HEK293T (cell line): ENCODE measurements around the gene GFER.

Experiments used
- CTCF ChIA-PET: fragments of 350-600 bp; formaldehyde crosslinking; extraction: SDS; loops from one replicate; lab custom pipeline; 2021; ENCODE audit warnings: antibody characterized with exemption, inconsistent platforms; lab: Yijun Ruan, JAX
- POLR2A ChIA-PET: fragments of 350-600 bp; formaldehyde crosslinking; extraction: SDS; loops from one replicate; lab custom pipeline; 2020; ENCODE audit warnings: antibody characterized with exemption, inconsistent platforms; lab: Yijun Ruan, JAX
- DNase-seq: peaks from one replicate; pipeline ENCODE4 v3.0.0; 2012; ENCODE audit warnings: mixed read lengths; ENCODE audit errors: extremely low spot score
- ARNT ChIP-seq: fragments of 450-650 bp; IDR thresholded peaks from 2 replicates; pipeline ENCODE4 v1.6.1; 2017; ENCODE audit warnings: mild to moderate bottlenecking
- BHLHE40 ChIP-seq: fragments of 450-650 bp; IDR thresholded peaks from 2 replicates; pipeline ENCODE4 v1.6.1; 2016; ENCODE audit warnings: mild to moderate bottlenecking, moderate library complexity, borderline replicate concordance
- CTBP1 ChIP-seq: fragments of 450-650 bp; IDR thresholded peaks from 2 replicates; pipeline ENCODE4 v1.6.1; 2016; ENCODE audit warnings: borderline replicate concordance
- ELF4 ChIP-seq: fragments of 450-650 bp; IDR thresholded peaks from 2 replicates; pipeline ENCODE4 v1.6.1; 2017; ENCODE audit warnings: antibody characterized with exemption
- FOXA1 ChIP-seq: fragments of 450-650 bp; IDR thresholded peaks from 2 replicates; pipeline ENCODE4 v1.6.1; 2016; ENCODE audit warnings: mild to moderate bottlenecking
- FOXK2 ChIP-seq: fragments of 450-650 bp; IDR thresholded peaks from 2 replicates; pipeline ENCODE4 v1.6.1; 2016; ENCODE audit warnings: mild to moderate bottlenecking
- FOXM1 ChIP-seq: fragments of 450-650 bp; IDR thresholded peaks from 2 replicates; pipeline ENCODE4 v1.6.1; 2017; ENCODE audit warnings: mild to moderate bottlenecking, borderline replicate concordance
- HDGF ChIP-seq: fragments of 450-650 bp; IDR thresholded peaks from 2 replicates; pipeline ENCODE4 v1.6.1; 2017; ENCODE audit warnings: antibody characterized with exemption, borderline replicate concordance
- L3MBTL2 ChIP-seq: fragments of 450-650 bp; conservative IDR thresholded peaks from 2 replicates; pipeline ENCODE4 v1.6.1; 2016; ENCODE audit warnings: mild to moderate bottlenecking
- LEF1 ChIP-seq: fragments of 450-650 bp; IDR thresholded peaks from 2 replicates; pipeline ENCODE4 v1.6.1; 2017; ENCODE audit warnings: mild to moderate bottlenecking, borderline replicate concordance
- NFRKB ChIP-seq: fragments of 450-650 bp; IDR thresholded peaks from 2 replicates; pipeline ENCODE4 v1.6.1; 2016; ENCODE audit warnings: mild to moderate bottlenecking, moderate library complexity
- SP1 ChIP-seq: fragments of 450-650 bp; IDR thresholded peaks from 2 replicates; pipeline ENCODE4 v1.6.1; 2017
- SUZ12 ChIP-seq: fragments of 450-650 bp; IDR thresholded peaks from 2 replicates; pipeline ENCODE4 v1.6.1; 2016; ENCODE audit warnings: mild to moderate bottlenecking
- TARDBP ChIP-seq: fragments of 450-650 bp; IDR thresholded peaks from 2 replicates; pipeline ENCODE4 v1.6.1; 2016
- ZNF384 ChIP-seq: fragments of 450-650 bp; IDR thresholded peaks from 2 replicates; pipeline ENCODE4 v1.6.1; 2016
- TF ChIP-seq, protein P1 (sequence below): fragments of 450-650 bp; IDR thresholded peaks from 2 replicates; pipeline ENCODE4 v1.6.1; 2016

The GFER gene

GRCh38 chr16:2015117-2015946 is 31.3 kb downstream of the GFER start:
- no peak for DNase-seq
- ChIA-PET CTCF (no interaction called here), POLR2A (interaction anchor here (0.8 to 1.8 kb wide), 6 partner anchors 10 to 140 kb away, joined by 3 to 7 read pairs (median 5); partner anchors contain the start of genes RPS2 and TRAF7)
- TF ChIP-seq HDGF (0 out of 2 replicates have a peak, but pooled peaks have one; percentile 64), FOXK2 (no peak), ARNT (no peak)

DNA sequence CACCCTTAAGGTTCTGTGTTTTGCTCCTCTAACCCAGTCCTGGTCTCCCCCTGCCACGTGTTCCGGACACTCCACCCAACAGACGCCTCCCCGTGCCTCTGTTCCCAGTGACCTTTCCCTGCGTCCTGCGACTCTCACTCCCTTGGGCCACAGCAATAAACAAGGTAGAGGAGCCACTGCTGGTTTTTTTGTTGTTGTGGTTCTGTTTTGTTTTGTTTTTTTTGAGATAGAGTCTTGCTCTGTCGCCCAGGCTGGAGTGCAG is 31.9 kb downstream of the GFER start:
- POLR2A ChIA-PET = interaction anchor here (0.6 to 1.4 kb wide), 8 partner anchors 8 to 139 kb away, joined by 3 to 9 read pairs (median 4); partner anchors contain the start of genes RPS2 and TRAF7
- no peak for TF ChIP-seq ARNT
- TF ChIP-seq FOXM1 = no peak
- TF ChIP-seq FOXA1 = no peak
- TF ChIP-seq NFRKB = no peak
- no peak for TF ChIP-seq CTBP1
- TF ChIP-seq FOXK2 = no peak
- no peak for TF ChIP-seq BHLHE40
- TF ChIP-seq LEF1 = no peak
- TF ChIP-seq, protein P1, sequence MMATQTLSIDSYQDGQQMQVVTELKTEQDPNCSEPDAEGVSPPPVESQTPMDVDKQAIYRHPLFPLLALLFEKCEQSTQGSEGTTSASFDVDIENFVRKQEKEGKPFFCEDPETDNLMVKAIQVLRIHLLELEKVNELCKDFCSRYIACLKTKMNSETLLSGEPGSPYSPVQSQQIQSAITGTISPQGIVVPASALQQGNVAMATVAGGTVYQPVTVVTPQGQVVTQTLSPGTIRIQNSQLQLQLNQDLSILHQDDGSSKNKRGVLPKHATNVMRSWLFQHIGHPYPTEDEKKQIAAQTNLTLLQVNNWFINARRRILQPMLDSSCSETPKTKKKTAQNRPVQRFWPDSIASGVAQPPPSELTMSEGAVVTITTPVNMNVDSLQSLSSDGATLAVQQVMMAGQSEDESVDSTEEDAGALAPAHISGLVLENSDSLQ = no peak
- TF ChIP-seq ZNF384 = no peak
- no peak for TF ChIP-seq L3MBTL2
- TF ChIP-seq ELF4 = no peak
- no peak for TF ChIP-seq SP1
- DNase-seq = no peak
- CTCF ChIA-PET = interaction anchor here (0.6 to 1.3 kb wide), 8 partner anchors 12 to 135 kb away, joined by 3 to 8 read pairs (median 4); partner anchors contain the start of genes NTHL1 and TSC2

- no peak for TF ChIP-seq CTBP1
- ChIA-PET POLR2A (interaction anchor here (0.6 to 1.4 kb wide), 5 partner anchors 8 to 139 kb away, joined by 3 to 9 read pairs (median 3); partner anchors contain the start of genes RPS2 and TRAF7), CTCF (interaction anchor here (0.6 to 1.3 kb wide), 10 partner anchors 12 to 134 kb away, joined by 3 to 8 read pairs (median 3); partner anchors contain the start of genes NTHL1 and TSC2)
- DNase-seq = no peak
These were observed 32.5 kb downstream of the GFER start for GRCh38 chr16:2016407-2016922.

DNA sequence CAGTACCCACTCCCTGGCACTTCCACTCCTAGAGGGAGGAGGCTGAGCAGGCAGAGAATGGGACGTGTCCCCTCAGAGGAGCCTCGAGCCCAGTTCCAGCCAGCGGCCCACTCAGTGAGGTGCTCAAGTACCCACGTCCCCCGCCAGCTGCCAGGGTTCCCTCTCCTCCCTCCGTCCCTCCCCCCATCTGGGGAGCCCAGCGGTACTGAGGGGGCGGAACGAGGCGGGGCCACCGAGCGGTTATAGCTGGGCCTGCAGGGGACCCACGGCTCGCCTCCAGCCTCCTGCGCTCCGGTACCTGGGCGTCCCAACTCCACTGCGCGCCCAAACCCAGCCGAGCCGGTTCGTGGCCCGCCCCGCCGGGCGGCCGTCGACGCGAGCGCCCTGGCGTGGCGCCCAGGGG is 35.5 kb downstream of the GFER start, which contains the start of gene NPW:
NPW (plus strand) TSS at position 268 of the 403 bp plus-strand sequence.
- ChIA-PET POLR2A (interaction anchor here (1.4 to 1.9 kb wide), 2 partner anchors 10 to 136 kb away, joined by 3 to 5 read pairs; partner anchors contain the start of gene TRAF7), CTCF (no interaction called here)
- no peak for DNase-seq
- TF ChIP-seq HDGF (no peak), FOXK2 (no peak), NFRKB (no peak), ARNT (no peak), SUZ12 (no peak), SP1 (no peak), LEF1 (no peak), BHLHE40 (no peak), FOXA1 (no peak), ELF4 (no peak), L3MBTL2 (no peak), FOXM1 (no peak), CTBP1 (no peak), TARDBP (no peak), ZNF384 (no peak)
- TF ChIP-seq, protein P1 = no peak

DNA sequence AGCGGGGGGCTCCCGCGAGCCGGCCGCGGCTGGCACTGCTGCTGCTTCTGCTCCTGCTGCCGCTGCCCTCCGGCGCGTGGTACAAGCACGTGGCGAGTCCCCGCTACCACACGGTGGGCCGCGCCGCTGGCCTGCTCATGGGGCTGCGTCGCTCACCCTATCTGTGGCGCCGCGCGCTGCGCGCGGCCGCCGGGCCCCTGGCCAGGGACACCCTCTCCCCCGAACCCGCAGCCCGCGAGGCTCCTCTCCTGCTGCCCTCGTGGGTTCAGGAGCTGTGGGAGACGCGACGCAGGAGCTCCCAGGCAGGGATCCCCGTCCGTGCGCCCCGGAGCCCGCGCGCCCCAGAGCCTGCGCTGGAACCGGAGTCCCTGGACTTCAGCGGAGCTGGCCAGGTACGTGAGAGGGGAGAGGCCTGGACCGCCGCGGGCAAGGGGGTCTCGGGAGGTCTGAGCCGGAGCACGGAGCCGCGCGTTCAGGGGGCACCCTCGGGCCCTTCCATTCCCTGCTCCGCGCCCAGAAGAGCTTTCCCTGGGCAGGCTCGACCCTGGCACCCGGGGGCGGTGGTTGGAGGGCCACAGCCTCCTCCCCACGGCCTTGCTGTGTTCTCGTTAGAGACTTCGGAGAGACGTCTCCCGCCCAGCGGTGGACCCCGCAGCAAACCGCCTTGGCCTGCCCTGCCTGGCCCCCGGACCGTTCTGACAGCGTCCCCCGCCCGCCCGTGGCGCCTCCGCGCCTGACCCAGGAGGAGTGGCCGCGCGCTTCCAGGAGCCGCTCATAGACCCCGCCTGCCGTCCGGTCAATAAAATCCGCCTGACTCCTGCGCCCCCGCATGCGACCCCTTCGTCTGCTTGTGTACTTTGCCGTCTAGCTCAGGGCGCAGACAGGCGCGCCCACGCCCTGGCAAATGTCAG is 36.2 kb downstream of the GFER start:
- CTCF ChIA-PET = interaction anchor here (0.6 kb wide), 1 partner anchor 421 kb away, joined by 3 read pairs; no protein-coding TSS in a partner anchor
- POLR2A ChIA-PET = interaction anchor here (1.4 to 1.9 kb wide), 2 partner anchors 11 to 135 kb away, joined by 3 to 5 read pairs; partner anchors contain the start of gene TRAF7
- TF ChIP-seq, protein P1 = no peak
- TF ChIP-seq FOXM1 (no peak), BHLHE40 (no peak), TARDBP (no peak), SP1 (no peak), ARNT (no peak), FOXK2 (no peak), LEF1 (no peak), ELF4 (no peak), L3MBTL2 (no peak), NFRKB (no peak), HDGF (no peak), CTBP1 (no peak), SUZ12 (no peak), ZNF384 (no peak), FOXA1 (no peak)
- no peak for DNase-seq
